Measurements from ENCODE around the gene SIRT3.
"Not testable (repeated sequence)": the region's sequence is repeated elsewhere in the genome, so short reads cannot be mapped to it uniquely, and the experiment has no call there.

Gene SIRT3

GRCh38 chr11:221998-222789 is 13.9 kb downstream of the SIRT3 start:
- H3K4me3 ChIP-seq (ENCODE audit: insufficient read depth, low read length, poor library complexity, severe bottlenecking), result no peak overlapping the region
- H3K9me3 ChIP-seq (ENCODE audit: insufficient read depth, low read length), result no peaks in the 10 kb centered on the region
- H3K9me2 ChIP-seq (replicated peaks; ENCODE audit: insufficient read depth, low read length), result no peaks in the 10 kb centered on the region
- H3K36me3 ChIP-seq (ENCODE audit: low read length), result no peaks in the 10 kb centered on the region
- no peak overlapping the region for H3K4me2 ChIP-seq (ENCODE audit: low read depth, low read length, poor library complexity, severe bottlenecking)
- H2AFZ ChIP-seq (ENCODE audit: low read depth, low read length, severe bottlenecking), result no peak overlapping the region
- H3F3A ChIP-seq (ENCODE audit: insufficient read depth), result no peaks in the 10 kb centered on the region
- H3K27me3 ChIP-seq (ENCODE audit: low read length), result no peaks in the 10 kb centered on the region
- H3K9ac ChIP-seq (ENCODE audit: low read length), result no peak overlapping the region
- no peak for TF ChIP-seq CTCF (IDR thresholded peaks at IDR 0.05; ENCODE audit: insufficient read depth, low read length, poor library complexity, severe bottlenecking)
- H3K79me2 ChIP-seq (ENCODE audit: insufficient read depth, low read length), result no peaks in the 10 kb centered on the region
- no peak overlapping the region for H3K27ac ChIP-seq (ENCODE audit: low read depth, low read length)
- no peaks in the 10 kb centered on the region for H4K20me1 ChIP-seq (ENCODE audit: low read depth, low read length)

GRCh38 chr11:221539-221938 is 14.6 kb downstream of the SIRT3 start:
- Histone ChIP-seq H3K27me3 (ENCODE audit: low read length) (no peaks in the 10 kb centered on the region), H3K27ac (ENCODE audit: low read depth, low read length) (no peak overlapping the region), H3K9me3 (ENCODE audit: insufficient read depth, low read length) (no peaks in the 10 kb centered on the region), H3K79me2 (ENCODE audit: insufficient read depth, low read length) (no peaks in the 10 kb centered on the region), H3K4me2 (ENCODE audit: low read depth, low read length, poor library complexity, severe bottlenecking) (no peak overlapping the region), H3K36me3 (ENCODE audit: low read length) (no peaks in the 10 kb centered on the region), H3K9me2 (replicated peaks; ENCODE audit: insufficient read depth, low read length) (no peaks in the 10 kb centered on the region), H3K9ac (ENCODE audit: low read length) (no peak overlapping the region), H2AFZ (ENCODE audit: low read depth, low read length, severe bottlenecking) (no peak overlapping the region), H3F3A (ENCODE audit: insufficient read depth) (peaks cover 5% of the 10 kb centered on the region; the same call in 1 of the 2 replicates), H4K20me1 (ENCODE audit: low read depth, low read length) (no peaks in the 10 kb centered on the region), H3K4me3 (ENCODE audit: insufficient read depth, low read length, poor library complexity, severe bottlenecking) (no peak overlapping the region)
- no peak for TF ChIP-seq EZH2phosphoT487 (conservative IDR thresholded peaks at IDR 0.05; ENCODE audit: low read length)
- no peak for TF ChIP-seq CTCF (IDR thresholded peaks at IDR 0.05; ENCODE audit: insufficient read depth, low read length, poor library complexity, severe bottlenecking)

GRCh38 chr11:220641-221215 is 15.4 kb downstream of the SIRT3 start:
- not testable (repeated sequence) for H3K27ac ChIP-seq (ENCODE audit: low read depth, low read length); H3K4me3 ChIP-seq (ENCODE audit: insufficient read depth, low read length, poor library complexity, severe bottlenecking); H3K27me3 ChIP-seq (ENCODE audit: low read length); H3K4me2 ChIP-seq (ENCODE audit: low read depth, low read length, poor library complexity, severe bottlenecking); H3K9me2 ChIP-seq (replicated peaks; ENCODE audit: insufficient read depth, low read length); H3F3A ChIP-seq (ENCODE audit: insufficient read depth); H3K9ac ChIP-seq (ENCODE audit: low read length); H4K20me1 ChIP-seq (ENCODE audit: low read depth, low read length); H2AFZ ChIP-seq (ENCODE audit: low read depth, low read length, severe bottlenecking); H3K9me3 ChIP-seq (ENCODE audit: insufficient read depth, low read length); H3K79me2 ChIP-seq (ENCODE audit: insufficient read depth, low read length); H3K36me3 ChIP-seq (ENCODE audit: low read length)

Measured in SU-DHL-6 (cell line).